ENCODE data around the gene TMEM198.
A peak's percentile ranks its signal among the peaks of the same experiment; 100 is the strongest.

TMEM198 gene

DNA sequence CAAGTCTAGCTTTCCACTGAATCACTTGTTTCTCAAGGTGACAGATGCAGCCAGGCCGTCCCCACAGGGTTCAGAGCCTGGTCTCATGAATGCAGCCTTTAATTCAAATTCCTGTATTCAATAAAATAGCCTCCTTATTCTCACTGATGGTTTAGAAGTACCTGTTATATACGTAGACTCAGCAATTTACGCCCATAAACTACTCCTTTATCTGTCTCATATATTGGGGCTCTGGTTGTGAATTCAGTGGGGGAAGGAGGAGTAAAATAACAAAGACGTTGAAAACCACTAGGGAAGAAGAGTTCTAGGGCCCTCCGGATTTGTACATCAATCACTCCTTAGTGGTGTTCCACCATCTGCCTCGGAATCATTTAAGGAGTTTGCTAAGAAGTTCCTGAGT, 25.8 kb downstream of the TMEM198 start:
- H3K27me3 ChIP-seq (ENCODE audit: control insufficient read depth in 5 of 5, insufficient read depth in 4 of 5, low read length in 5 of 5) = peaks cover 0 to 3% (median under 1%) of the 10 kb centered on the region in 5 donors
- H3K4me1 ChIP-seq (ENCODE audit: control insufficient read depth in 5 of 5, insufficient read depth in 5 of 5, low read length in 5 of 5) = peaks cover 0 to 16% (median 11%) of the 10 kb centered on the region in 5 donors
- H3K27ac ChIP-seq (ENCODE audit: low read depth, low read length) = no peak overlapping the region
- no peak overlapping the region for H3K9ac ChIP-seq (ENCODE audit: low read length in 5 of 5)
- peaks cover 0 to 24% (median 11%) of the 10 kb centered on the region in 5 donors for H3K36me3 ChIP-seq (ENCODE audit: control insufficient read depth in 5 of 5, insufficient read depth in 5 of 5, low read length in 5 of 5)
- H3K4me3 ChIP-seq (ENCODE audit: low read depth in 1 of 5, low read length in 5 of 5) = peak overlapping the region in 1 of 5 donors; percentile 71
- H3K9me3 ChIP-seq (ENCODE audit: control insufficient read depth in 5 of 5, low read length in 5 of 5) = no peaks in the 10 kb centered on the region

DNA sequence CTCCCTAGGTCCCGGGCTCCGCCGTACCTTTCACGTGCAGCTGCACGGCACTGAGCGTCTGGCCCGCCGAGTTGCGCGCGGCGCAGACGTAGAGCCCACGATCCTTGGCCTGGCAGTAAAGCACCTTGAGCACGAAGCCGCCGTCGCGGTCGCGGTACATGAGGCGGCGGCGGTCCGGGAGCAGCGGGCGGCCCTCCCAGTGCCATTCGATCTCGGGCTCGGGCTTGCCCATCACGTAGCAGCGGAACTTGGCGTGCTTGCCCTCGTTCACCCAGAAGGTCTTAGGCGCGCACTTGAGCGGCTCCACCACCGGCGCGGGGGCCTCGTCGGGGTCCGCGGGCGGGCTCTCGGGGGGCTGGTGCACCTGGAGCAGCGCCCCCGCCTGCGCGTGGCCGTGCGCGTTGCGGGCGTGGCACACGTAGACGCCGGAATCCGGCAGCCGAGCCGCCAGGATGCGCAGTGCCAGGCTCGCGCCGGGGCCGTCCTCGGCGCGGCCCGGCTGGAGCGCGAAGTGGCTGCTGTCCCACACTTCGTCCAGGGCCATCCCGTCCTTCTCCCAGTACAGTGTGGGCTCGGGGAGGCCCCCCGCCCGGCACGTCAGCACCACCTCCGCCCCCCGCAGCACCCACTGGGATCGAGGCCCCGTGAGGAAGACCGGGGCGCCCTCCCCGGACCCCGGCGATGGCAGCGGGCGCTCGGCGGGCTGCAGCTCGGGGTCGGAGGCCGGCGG, 26.5 kb downstream of the TMEM198 start:
- Histone ChIP-seq H3K36me3 (ENCODE audit: control insufficient read depth in 5 of 5, insufficient read depth in 5 of 5, low read length in 5 of 5) (peaks cover 0 to 20% (median 11%) of the 10 kb centered on the region in 5 donors), H3K4me1 (ENCODE audit: control insufficient read depth in 5 of 5, insufficient read depth in 5 of 5, low read length in 5 of 5) (peaks cover 0 to 16% (median 11%) of the 10 kb centered on the region in 5 donors), H3K27me3 (ENCODE audit: control insufficient read depth in 5 of 5, insufficient read depth in 4 of 5, low read length in 5 of 5) (peaks cover 2 to 8% (median 7%) of the 10 kb centered on the region in 5 donors), H3K27ac (ENCODE audit: low read depth, low read length) (no peak overlapping the region), H3K9ac (ENCODE audit: low read length in 5 of 5) (peak overlapping the region in 3 of 5 donors; percentile 34 to 62 (median 51)), H3K9me3 (ENCODE audit: control insufficient read depth in 5 of 5, low read length in 5 of 5) (no peaks in the 10 kb centered on the region), H3K4me3 (ENCODE audit: low read depth in 1 of 5, low read length in 5 of 5) (peak overlapping the region in 4 of 5 donors; percentile 62 to 79 (median 72))

- Histone ChIP-seq H3K36me3 (ENCODE audit: control insufficient read depth in 5 of 5, insufficient read depth in 5 of 5, low read length in 5 of 5) (peaks cover 0 to 16% (median 9%) of the 10 kb centered on the region in 5 donors), H3K9me3 (ENCODE audit: control insufficient read depth in 5 of 5, low read length in 5 of 5) (no peaks in the 10 kb centered on the region), H3K4me1 (ENCODE audit: control insufficient read depth in 5 of 5, insufficient read depth in 5 of 5, low read length in 5 of 5) (peaks cover 0 to 16% (median 11%) of the 10 kb centered on the region in 5 donors), H3K27me3 (ENCODE audit: control insufficient read depth in 5 of 5, insufficient read depth in 4 of 5, low read length in 5 of 5) (peaks cover 2 to 13% (median 11%) of the 10 kb centered on the region in 5 donors), H3K4me3 (ENCODE audit: low read depth in 1 of 5, low read length in 5 of 5) (peak overlapping the region in 4 of 5 donors; percentile 62 to 79 (median 72)), H3K9ac (ENCODE audit: low read length in 5 of 5) (peak overlapping the region in 3 of 5 donors; percentile 34 to 52 (median 51)), H3K27ac (ENCODE audit: low read depth, low read length) (no peak overlapping the region)
Observed at GRCh38 chr2:219570924-219571310, 27.1 kb downstream of the TMEM198 start.

DNA sequence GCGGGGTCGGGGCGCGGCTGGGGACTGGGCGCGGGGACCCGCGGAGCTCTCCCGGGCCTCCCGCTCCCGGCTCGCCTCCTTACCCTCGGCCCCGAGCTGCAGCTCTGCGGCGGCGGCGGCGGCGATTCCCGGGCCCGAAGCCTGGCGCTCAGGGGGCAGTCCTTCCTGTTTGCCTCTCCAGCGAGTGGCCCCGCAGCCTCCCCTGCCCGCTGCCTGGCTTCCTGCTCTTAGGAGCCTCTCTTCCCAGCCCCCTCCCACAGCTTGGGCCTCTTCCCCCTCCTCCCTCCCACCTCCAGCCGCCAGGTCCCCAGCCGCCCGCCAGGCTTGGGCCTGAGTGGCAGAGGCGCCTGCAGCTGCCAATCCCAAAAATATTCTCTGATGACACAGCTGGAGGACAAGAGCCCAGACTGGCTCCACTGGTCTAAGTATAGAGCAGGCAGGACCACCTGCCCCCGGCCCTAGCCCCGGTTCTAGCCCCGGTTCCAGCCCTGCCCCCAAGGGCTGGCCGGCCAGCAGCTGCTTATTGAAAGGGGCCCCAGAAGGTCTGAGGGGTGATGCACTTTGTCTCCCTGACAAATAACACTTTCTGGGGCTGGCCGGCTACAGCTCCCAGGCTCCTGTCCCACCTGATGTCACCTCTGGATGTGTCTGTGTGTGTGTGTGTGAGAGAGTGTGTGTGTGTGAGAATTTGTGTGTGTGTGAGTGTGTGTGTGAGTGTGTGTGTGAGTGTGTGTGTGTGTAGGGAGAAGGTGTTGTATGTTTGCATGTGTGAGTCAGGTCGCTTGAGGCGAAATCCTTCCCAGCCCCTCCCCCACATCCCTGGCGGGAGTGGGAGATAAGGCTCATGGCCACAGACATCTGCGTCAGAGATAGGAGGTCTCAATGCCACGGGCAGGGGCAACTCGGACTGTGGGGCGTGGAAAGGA, 27.7 kb downstream of the TMEM198 start, which contains the start of gene OBSL1:
Gene OBSL1 (minus strand): TSS at position 229 of the 926 bp plus-strand sequence. CDS start 307 bp downstream, outside the sequence.
- H3K36me3 ChIP-seq (ENCODE audit: control insufficient read depth in 5 of 5, insufficient read depth in 5 of 5, low read length in 5 of 5) = peaks cover 0 to 12% (median 6%) of the 10 kb centered on the region in 5 donors
- peak within 1 kb of the TSS in 4 of 5 donors; percentile 34 to 62 (median 47) for H3K9ac ChIP-seq (ENCODE audit: low read length in 5 of 5)
- no peaks in the 10 kb centered on the region for H3K9me3 ChIP-seq (ENCODE audit: control insufficient read depth in 5 of 5, low read length in 5 of 5)
- no peak within 1 kb of the TSS for H3K27ac ChIP-seq (ENCODE audit: low read depth, low read length)
- H3K4me3 ChIP-seq (ENCODE audit: low read depth in 1 of 5, low read length in 5 of 5) = peak within 1 kb of the TSS in 4 of 5 donors; percentile 62 to 79 (median 72)
- peaks cover 0 to 16% (median 11%) of the 10 kb centered on the region in 5 donors for H3K4me1 ChIP-seq (ENCODE audit: control insufficient read depth in 5 of 5, insufficient read depth in 5 of 5, low read length in 5 of 5)
- peaks cover 2 to 16% (median 14%) of the 10 kb centered on the region in 5 donors for H3K27me3 ChIP-seq (ENCODE audit: control insufficient read depth in 5 of 5, insufficient read depth in 4 of 5, low read length in 5 of 5)

DNA sequence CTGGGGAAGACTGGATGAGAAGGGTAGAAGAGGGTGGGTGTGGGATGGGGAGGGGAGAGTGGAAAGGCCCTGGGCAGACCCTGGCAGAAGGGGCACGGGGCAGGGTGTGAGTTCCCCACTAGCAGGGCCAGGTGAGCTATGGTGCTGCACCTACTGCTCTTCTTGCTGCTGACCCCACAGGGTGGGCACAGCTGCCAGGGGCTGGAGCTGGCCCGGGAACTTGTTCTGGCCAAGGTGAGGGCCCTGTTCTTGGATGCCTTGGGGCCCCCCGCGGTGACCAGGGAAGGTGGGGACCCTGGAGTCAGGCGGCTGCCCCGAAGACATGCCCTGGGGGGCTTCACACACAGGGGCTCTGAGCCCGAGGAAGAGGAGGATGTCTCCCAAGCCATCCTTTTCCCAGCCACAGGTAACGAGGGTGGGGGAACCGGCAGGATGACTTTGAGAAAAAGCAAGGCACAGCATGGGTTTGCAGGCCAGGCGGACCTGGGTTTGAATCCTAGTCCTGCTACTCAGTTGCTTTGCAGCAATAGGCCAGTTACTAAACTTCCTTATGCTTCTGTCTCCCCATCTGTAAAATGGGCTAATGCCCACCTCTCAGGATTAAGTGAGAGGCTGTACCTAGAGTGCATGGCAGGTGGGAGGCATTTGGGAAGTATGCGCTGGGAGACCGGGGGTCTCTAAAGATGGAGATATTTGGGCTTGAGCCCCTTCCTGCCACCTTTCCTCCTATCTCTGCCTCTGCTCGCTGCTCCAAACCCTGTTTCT, 28.6 kb downstream of the TMEM198 start, which contains the start of gene INHA:
Gene INHA (plus strand): TSS at position 74 of the 765 bp plus-strand sequence. CDS start 65 bp downstream, at position 139.
- Histone ChIP-seq H3K4me3 (ENCODE audit: low read depth in 1 of 5, low read length in 5 of 5) (peak within 1 kb of the TSS in 4 of 5 donors; percentile 50 to 79 (median 60)), H3K9ac (ENCODE audit: low read length in 5 of 5) (peak within 1 kb of the TSS in 4 of 5 donors; percentile 21 to 62 (median 44)), H3K4me1 (ENCODE audit: control insufficient read depth in 5 of 5, insufficient read depth in 5 of 5, low read length in 5 of 5) (peaks cover 0 to 16% (median 11%) of the 10 kb centered on the region in 5 donors), H3K27me3 (ENCODE audit: control insufficient read depth in 5 of 5, insufficient read depth in 4 of 5, low read length in 5 of 5) (peaks cover 2 to 24% (median 22%) of the 10 kb centered on the region in 5 donors), H3K36me3 (ENCODE audit: control insufficient read depth in 5 of 5, insufficient read depth in 5 of 5, low read length in 5 of 5) (peaks cover 0 to 4% (median 0%) of the 10 kb centered on the region in 5 donors), H3K27ac (ENCODE audit: low read depth, low read length) (no peak within 1 kb of the TSS), H3K9me3 (ENCODE audit: control insufficient read depth in 5 of 5, low read length in 5 of 5) (no peaks in the 10 kb centered on the region)

DNA sequence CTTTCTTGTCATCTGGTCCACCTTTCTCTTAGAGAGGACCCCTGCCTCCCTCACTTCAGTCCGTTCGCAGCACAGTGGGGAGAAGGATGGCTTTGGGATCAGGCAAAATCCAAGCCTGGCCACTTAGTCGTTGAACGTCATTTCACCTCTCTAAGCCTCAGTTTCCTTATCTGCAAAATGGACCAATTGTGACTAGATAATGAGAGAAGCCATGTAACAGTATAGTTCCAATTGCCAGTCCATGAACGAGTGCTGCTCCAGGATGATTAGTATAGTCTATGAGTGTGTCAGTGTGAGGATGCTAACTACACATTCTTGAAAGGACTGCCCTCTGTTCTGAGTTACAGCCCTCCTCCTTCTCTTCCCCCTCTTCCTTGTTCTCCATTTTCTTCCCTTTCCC, 29.3 kb downstream of the TMEM198 start:
- Histone ChIP-seq H3K36me3 (ENCODE audit: control insufficient read depth in 5 of 5, insufficient read depth in 5 of 5, low read length in 5 of 5) (no peaks in the 10 kb centered on the region), H3K27me3 (ENCODE audit: control insufficient read depth in 5 of 5, insufficient read depth in 4 of 5, low read length in 5 of 5) (peaks cover 2 to 24% (median 22%) of the 10 kb centered on the region in 5 donors), H3K27ac (ENCODE audit: low read depth, low read length) (no peak overlapping the region), H3K9ac (ENCODE audit: low read length in 5 of 5) (no peak overlapping the region), H3K4me3 (ENCODE audit: low read depth in 1 of 5, low read length in 5 of 5) (no peak overlapping the region), H3K9me3 (ENCODE audit: control insufficient read depth in 5 of 5, low read length in 5 of 5) (no peaks in the 10 kb centered on the region), H3K4me1 (ENCODE audit: control insufficient read depth in 5 of 5, insufficient read depth in 5 of 5, low read length in 5 of 5) (peaks cover 0 to 16% (median 11%) of the 10 kb centered on the region in 5 donors)

GRCh38 chr2:219574484-219575311, 30.9 kb downstream of the TMEM198 start:
- Histone ChIP-seq H3K36me3 (ENCODE audit: control insufficient read depth in 5 of 5, insufficient read depth in 5 of 5, low read length in 5 of 5) (no peaks in the 10 kb centered on the region), H3K4me3 (ENCODE audit: low read depth in 1 of 5, low read length in 5 of 5) (no peak overlapping the region), H3K27ac (ENCODE audit: low read depth, low read length) (no peak overlapping the region), H3K9me3 (ENCODE audit: control insufficient read depth in 5 of 5, low read length in 5 of 5) (no peaks in the 10 kb centered on the region), H3K4me1 (ENCODE audit: control insufficient read depth in 5 of 5, insufficient read depth in 5 of 5, low read length in 5 of 5) (peaks cover 0 to 25% (median 16%) of the 10 kb centered on the region in 5 donors), H3K27me3 (ENCODE audit: control insufficient read depth in 5 of 5, insufficient read depth in 4 of 5, low read length in 5 of 5) (peaks cover 2 to 24% (median 22%) of the 10 kb centered on the region in 5 donors), H3K9ac (ENCODE audit: low read length in 5 of 5) (no peak overlapping the region)

- Histone ChIP-seq H3K27ac (ENCODE audit: low read depth, low read length) (no peak overlapping the region), H3K36me3 (ENCODE audit: control insufficient read depth in 5 of 5, insufficient read depth in 5 of 5, low read length in 5 of 5) (no peaks in the 10 kb centered on the region), H3K9ac (ENCODE audit: low read length in 5 of 5) (no peak overlapping the region), H3K27me3 (ENCODE audit: control insufficient read depth in 5 of 5, insufficient read depth in 4 of 5, low read length in 5 of 5) (peaks cover 2 to 24% (median 22%) of the 10 kb centered on the region in 5 donors), H3K4me3 (ENCODE audit: low read depth in 1 of 5, low read length in 5 of 5) (no peak overlapping the region), H3K4me1 (ENCODE audit: control insufficient read depth in 5 of 5, insufficient read depth in 5 of 5, low read length in 5 of 5) (peaks cover 0 to 17% (median 10%) of the 10 kb centered on the region in 5 donors), H3K9me3 (ENCODE audit: control insufficient read depth in 5 of 5, low read length in 5 of 5) (no peaks in the 10 kb centered on the region)
Observed at GRCh38 chr2:219575566-219576504, 32.0 kb downstream of the TMEM198 start.
